H1 (cell line): ENCODE results near the gene GHRH. TPM values are rescaled to one million over a fixed set of nuclear protein-coding genes. Genes with fewer than 3 reads are reported as not detected.

Experiments
- CTCF ChIA-PET: fragments of 300-600 bp; sonication (Branson Sonifier 250); formaldehyde crosslinking; loops from one replicate; lab custom pipeline; 2021; ENCODE audit not compliant: partially characterized antibody; lab: Charles Lee
- POLR2A ChIA-PET: fragments of 300-600 bp; sonication (Branson Sonifier 250); formaldehyde crosslinking; loops from one replicate; lab custom pipeline; 2021; ENCODE audit warnings: inconsistent platforms; ENCODE audit not compliant: partially characterized antibody; lab: Charles Lee
- DNase-seq, 2 experiments: peaks; one replicate each; pipeline versions ENCODE4 v3.0.0 to v3.0.0-alpha.2; 2010 to 2022; ENCODE audit warnings: low spot score in 2 of 2, low read depth in 1 of 2, mixed read lengths in 1 of 2
- FAIRE-seq: peaks from 2 replicates; lab custom pipeline; 2011; peaks lifted over from hg19 to GRCh38; lab: Jason Lieb, UNC
- H2AFZ ChIP-seq: 2 replicates; pipeline ENCODE4 v1.8.1; 2012; ENCODE audit warnings: low read length, inconsistent platforms
- H2AK5ac ChIP-seq: 2 replicates; pipeline ENCODE4 v1.6.1; 2013; ENCODE audit warnings: low read depth, low read length
- H2BK120ac ChIP-seq: replicated peaks from 2 replicates; pipeline ENCODE3; 2013; ENCODE audit warnings: low read depth, low read length, inconsistent platforms
- H2BK12ac ChIP-seq: 2 replicates; pipeline ENCODE4 v1.6.1; 2013; ENCODE audit warnings: low read depth, low read length
- H2BK15ac ChIP-seq: 2 replicates; pipeline ENCODE4 v1.6.1; 2013; ENCODE audit warnings: low read length
- H2BK20ac ChIP-seq: 2 replicates; pipeline ENCODE4 v1.6.1; 2013; ENCODE audit warnings: low read length
- H2BK5ac ChIP-seq: 2 replicates; pipeline ENCODE4 v1.6.1; 2013; ENCODE audit warnings: low read depth, low read length
- H3K14ac ChIP-seq: 2 replicates; pipeline ENCODE4 v1.6.1; 2013; ENCODE audit warnings: inconsistent platforms; ENCODE audit not compliant: insufficient read length
- H3K18ac ChIP-seq: 2 replicates; pipeline ENCODE4 v1.6.1; 2013; ENCODE audit warnings: low read length; ENCODE audit errors: extremely low read depth
- H3K23ac ChIP-seq: 2 replicates; pipeline ENCODE4 v1.6.1; 2013; ENCODE audit warnings: inconsistent platforms; ENCODE audit not compliant: insufficient read length
- H3K23me2 ChIP-seq: 2 replicates; pipeline ENCODE4 v1.6.1; 2013; ENCODE audit warnings: low read depth, low read length
- H3K27ac ChIP-seq: 2 replicates; pipeline ENCODE4 v1.6.1; 2011; ENCODE audit warnings: low read depth, low read length, inconsistent platforms
- H3K27me3 ChIP-seq, 4 experiments: replicated peaks in 1 of 4; 1 replicate in 1 of 4; 2 replicates in 3 of 4; pipeline versions ENCODE4 v1.6.1 to v1.8.1; 2011 to 2013; ENCODE audit warnings: low read length in 3 of 4, mild to moderate bottlenecking in 3 of 4, inconsistent platforms in 2 of 4, mixed read lengths in 2 of 4, moderate library complexity in 1 of 4; ENCODE audit not compliant: control insufficient read depth in 3 of 4, insufficient read depth in 3 of 4; ENCODE audit errors: extremely low read depth in 1 of 4
- H3K36me3 ChIP-seq, 4 experiments: 2 replicates each; pipeline versions ENCODE4 v1.6.1 to v1.8.1; 2011 to 2013; ENCODE audit warnings: mild to moderate bottlenecking in 4 of 4, low read length in 3 of 4, moderate library complexity in 2 of 4, control low read depth in 1 of 4, inconsistent platforms in 1 of 4; ENCODE audit not compliant: insufficient read depth in 4 of 4, control insufficient read depth in 2 of 4
- H3K4ac ChIP-seq: replicated peaks from 2 replicates; pipeline ENCODE3; 2013; ENCODE audit warnings: low read length, low read depth, mixed read lengths, inconsistent platforms; ENCODE audit not compliant: insufficient read length
- H3K4me1 ChIP-seq, 4 experiments: replicated peaks in 1 of 4; 1 replicate in 1 of 4; 2 replicates in 3 of 4; pipeline versions ENCODE4 v1.6.1 to v1.8.1; 2011 to 2013; ENCODE audit warnings: low read length in 3 of 4, inconsistent platforms in 2 of 4, mixed read lengths in 1 of 4; ENCODE audit not compliant: insufficient read depth in 4 of 4, control insufficient read depth in 3 of 4
- H3K4me2 ChIP-seq, 2 experiments: 2 replicates each; pipeline versions ENCODE4 v1.6.1 to v1.8.1; 2011 to 2013; ENCODE audit warnings: low read depth in 2 of 2, low read length in 2 of 2, control low read depth in 1 of 2, inconsistent platforms in 1 of 2, mild to moderate bottlenecking in 1 of 2; ENCODE audit not compliant: insufficient read depth in 1 of 2
- H3K4me3 ChIP-seq, 4 experiments: fragments of 200-600, 300-600 bp in 1 of 4; sonication (generic), shearing (Covaris generic), sonication (Bioruptor Twin) in 1 of 4; 2 replicates each; pipeline versions ENCODE4 v1.5.1 to v1.8.1; 2011 to 2016; ENCODE audit warnings: low read length in 4 of 4, low read depth in 3 of 4, control low read depth in 2 of 4, inconsistent platforms in 2 of 4, mild to moderate bottlenecking in 2 of 4, mixed read lengths in 1 of 4, moderate library complexity in 1 of 4; ENCODE audit not compliant: insufficient read depth in 2 of 4; ENCODE audit errors: extremely low read depth in 1 of 4
- H3K56ac ChIP-seq: replicated peaks from 2 replicates; pipeline ENCODE3; 2013; ENCODE audit warnings: low read depth, mild to moderate bottlenecking, mixed read lengths, low read length, inconsistent platforms; ENCODE audit not compliant: insufficient read length
- H3K79me1 ChIP-seq: 2 replicates; pipeline ENCODE4 v1.6.1; 2013; ENCODE audit warnings: low read depth, low read length, control low read depth
- H3K79me2 ChIP-seq, 2 experiments: 2 replicates each; pipeline versions ENCODE4 v1.6.1 to v1.8.1; 2012 to 2013; ENCODE audit warnings: low read length in 2 of 2, mild to moderate bottlenecking in 2 of 2, inconsistent platforms in 1 of 2; ENCODE audit not compliant: insufficient read depth in 2 of 2, control insufficient read depth in 1 of 2
- H3K9ac ChIP-seq, 4 experiments: replicated peaks in 1 of 4; 1 replicate in 1 of 4; 2 replicates in 3 of 4; pipeline versions ENCODE4 v1.6.1 to v1.8.1; 2011 to 2013; ENCODE audit warnings: low read depth in 3 of 4, low read length in 3 of 4, control low read depth in 2 of 4, mild to moderate bottlenecking in 2 of 4, moderate library complexity in 2 of 4, inconsistent platforms in 1 of 4; ENCODE audit errors: extremely low read depth in 1 of 4
- H3K9me3 ChIP-seq, 2 experiments: 2 replicates each; pipeline versions ENCODE4 v1.6.1 to v1.8.1; 2012 to 2013; ENCODE audit warnings: mild to moderate bottlenecking in 2 of 2, moderate library complexity in 2 of 2, control low read depth in 1 of 2, inconsistent platforms in 1 of 2, low read depth in 1 of 2, low read length in 1 of 2, mixed read lengths in 1 of 2; ENCODE audit not compliant: insufficient read depth in 2 of 2
- H4K20me1 ChIP-seq, 2 experiments: replicated peaks in 1 of 2; 2 replicates each; pipeline versions ENCODE3 to v1.8.1; 2011 to 2013; ENCODE audit warnings: inconsistent platforms in 2 of 2, low read length in 2 of 2, mild to moderate bottlenecking in 1 of 2; ENCODE audit not compliant: insufficient read depth in 2 of 2, control insufficient read depth in 1 of 2
- H4K5ac ChIP-seq: 2 replicates; pipeline ENCODE4 v1.6.1; 2013; ENCODE audit warnings: low read length, low read depth, mixed read lengths, inconsistent platforms; ENCODE audit not compliant: insufficient read length
- H4K8ac ChIP-seq: 2 replicates; pipeline ENCODE4 v1.8.0; 2013; ENCODE audit warnings: mild to moderate bottlenecking, moderate library complexity, low read length, inconsistent platforms; ENCODE audit not compliant: insufficient read depth; ENCODE audit errors: extremely low read depth
- H4K91ac ChIP-seq: replicated peaks from 2 replicates; pipeline ENCODE3; 2013; ENCODE audit warnings: low read length, mixed read lengths, inconsistent platforms; ENCODE audit not compliant: insufficient read length
- BACH1 ChIP-seq: IDR thresholded peaks from 2 replicates; pipeline ENCODE4 v1.6.1; 2012; ENCODE audit warnings: low read length, improper control_type of control experiment
- CTBP2 ChIP-seq: IDR thresholded peaks from 2 replicates; pipeline ENCODE4 v1.7.0; 2011; ENCODE audit warnings: borderline replicate concordance, mild to moderate bottlenecking, moderate library complexity, mixed read lengths, low read length; ENCODE audit not compliant: insufficient read depth, insufficient read length
- SP4 ChIP-seq: IDR thresholded peaks from 2 replicates; pipeline ENCODE4 v1.6.1; 2012; ENCODE audit warnings: low read length, inconsistent platforms
- TEAD4 ChIP-seq: IDR thresholded peaks from 2 replicates; pipeline ENCODE4 v1.6.1; 2012; ENCODE audit warnings: low read depth, low read length, inconsistent platforms, mixed read lengths
- WGBS, 2 experiments: shearing (Covaris generic) in 1 of 2; methylation state at CpG; one replicate each; pipeline versions ENCODE4 v1.1.6 to v1.1.7; 2013 to 2015; ENCODE audit warnings: low lambda C conversion rate in 2 of 2, mixed read lengths in 2 of 2, inconsistent platforms in 1 of 2, low coverage in 1 of 2, missing lambda C conversion rate in 1 of 2; ENCODE audit not compliant: insufficient replicate concordance in 2 of 2, insufficient coverage in 1 of 2, insufficient read length in 1 of 2; ENCODE audit errors: extremely low coverage in 1 of 2, missing lambda C conversion rate in 1 of 2; 5-methylcytosine and 5-hydroxymethylcytosine counted together
- polyA plus RNA-seq, 7 experiments: library from polyadenylated mRNA; depleted of rRNA in 3 of 7; stranded (reverse) in 5 of 7; unstranded in 2 of 7; fragments of >200 nt in 5 of 7; fragments of 200-250 nt in 2 of 7; gene quantifications; 1 replicate in 5 of 7; 2 replicates in 1 of 7; 4 replicates in 1 of 7; pipeline versions ENCODE4 v1.2.1 to v1.2.3, GENCODE V29; 2011 to 2013; ENCODE audit warnings: missing spikeins in 2 of 7, mixed read lengths in 2 of 7
- total RNA-seq: library from RNA; stranded (reverse); fragmentation: NEBNext Ultra II Directional; extraction: Animal tissue kit (Norgen Biotek cat#: 25700); gene quantifications from 2 replicates; pipeline ENCODE4 v1.2.1, GENCODE V29; 2021

The GHRH gene
- total and polyA plus RNA-seq, 2 of the 8 experiments (the other 6 are each of a cell fraction or from before 2014, with no cell fraction given) = not detected

DNA sequence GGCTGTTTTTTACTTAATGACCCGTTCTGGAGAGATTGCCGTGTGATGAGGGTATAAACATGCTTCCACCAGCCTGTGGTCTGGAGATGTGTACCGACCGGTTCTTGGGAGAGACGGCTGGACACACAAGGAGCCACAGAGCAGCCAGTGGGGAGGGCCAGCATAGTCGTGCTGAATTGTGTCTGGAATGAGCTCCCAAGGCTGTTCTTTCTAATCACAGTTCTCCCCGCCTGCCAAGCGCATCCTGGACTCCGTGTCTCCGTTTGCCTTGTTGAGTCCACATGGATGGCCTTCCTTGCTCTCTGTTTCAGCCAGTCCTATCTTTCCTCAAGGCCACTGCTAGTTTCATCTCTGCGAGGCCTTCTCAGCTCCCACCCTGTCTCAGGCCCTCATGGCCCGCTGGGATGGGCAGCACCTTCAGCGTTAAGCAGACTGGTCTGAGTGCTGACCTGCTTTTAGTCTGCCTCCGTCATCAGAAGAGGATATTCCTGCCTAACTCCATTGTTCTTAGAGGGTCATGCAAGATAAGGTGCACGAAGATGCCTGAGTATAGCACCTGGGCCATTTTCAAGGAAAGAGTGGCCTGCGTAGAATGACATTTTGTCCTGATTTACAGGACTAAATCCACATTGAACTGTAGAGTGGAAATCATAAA, 48.4 kb upstream of the GHRH start:
- Histone ChIP-seq H4K91ac (no peak overlapping the region), H4K5ac (no peak overlapping the region), H3K79me1 (peaks cover 15% of the 10 kb centered on the region), H2AK5ac (no peak overlapping the region), H3K23ac (no peak overlapping the region), H3K4me1 (peaks cover 0 to 4% (median 0%) of the 10 kb centered on the region in 4 experiments; a peak in 1 of 7 replicates), H2BK120ac (no peak overlapping the region), H3K18ac (no peak overlapping the region), H4K8ac (peak overlapping the region; percentile 7), H3K4ac (no peak overlapping the region), H3K9ac (no peak overlapping the region; a peak in 1 of 7 replicates), H2BK5ac (no peak overlapping the region), H3K4me2 (no peak overlapping the region), H4K20me1 (no peaks in the 10 kb centered on the region), H2BK15ac (no peak overlapping the region), H3K27ac (no peak overlapping the region), H2BK20ac (no peak overlapping the region), H3K9me3 (no peaks in the 10 kb centered on the region), H3K27me3 (no peaks in the 10 kb centered on the region), H3K23me2 (no peaks in the 10 kb centered on the region), H3K36me3 (peaks cover 0 to 8% (median 1%) of the 10 kb centered on the region in 4 experiments; a peak in 2 of 8 replicates), H2AFZ (no peak overlapping the region), H3K4me3 (no peak overlapping the region), H3K79me2 (0 out of 4 replicates have a peak, but pooled peaks cover 0 to 3% of the 10 kb centered on the region in 2 experiments), H3K56ac (no peak overlapping the region), H2BK12ac (no peak overlapping the region), H3K14ac (no peak overlapping the region)
- FAIRE-seq (no peak), DNase-seq (no peak)
- CTCF ChIA-PET = interaction anchor here (0.7 to 1.4 kb wide), 2 partner anchors 9 to 10 kb away, joined by 3 to 4 read pairs; no protein-coding TSS in a partner anchor
- 90% methylated on average over 16 of the region's 16 CpGs; no CpG with 5 or more reads in 1 of the 2 experiments for WGBS, 2 experiments
- POLR2A ChIA-PET = interaction anchor here (1.0 kb wide), 1 partner anchor 21 kb away, joined by 3 read pairs; the partner anchor contains the start of gene MANBAL
- TF ChIP-seq SP4 (no peak), CTBP2 (no peak), BACH1 (no peak), TEAD4 (no peak)
